GM19455 (cell line): ENCODE results near the gene SPCS2.
"Not testable (repeated sequence)": the region's sequence is repeated elsewhere in the genome, so short reads cannot be mapped to it uniquely, and the experiment has no call there.

Experiments
- ATAC-seq: cut with Tn5 transposase; IDR thresholded peaks from one replicate; pipeline ENCODE4 v1.9.1; 2021; ENCODE audit not compliant: unreplicated experiment

SPCS2 gene

GRCh38 chr11:75000975-75001354 is 51.9 kb downstream of the SPCS2 start:
- no peak for ATAC-seq

GRCh38 chr11:75001686-75002085 is 52.6 kb downstream of the SPCS2 start:
- ATAC-seq, result no peak

- no peak for ATAC-seq
Measured at GRCh38 chr11:75002516-75002915, 53.5 kb downstream of the SPCS2 start.

DNA sequence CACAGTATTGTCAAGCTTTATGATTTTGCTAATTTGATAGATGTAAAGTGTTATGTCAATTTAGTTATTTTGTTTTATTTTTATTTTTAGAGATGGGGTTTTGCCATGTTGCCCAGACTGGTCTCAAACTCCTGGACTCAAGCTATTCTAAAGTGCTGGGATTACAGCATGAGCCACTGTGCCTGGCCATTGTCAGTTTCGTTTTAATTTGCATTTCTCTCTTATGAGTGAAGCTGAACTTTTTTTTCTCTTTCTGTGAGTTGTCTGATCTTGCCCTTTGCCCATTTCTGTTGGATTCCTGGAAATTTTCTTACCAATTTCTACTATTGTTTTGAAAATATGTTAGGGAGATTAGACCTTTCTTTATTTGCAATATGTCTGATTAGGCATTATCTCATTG is 55.1 kb downstream of the SPCS2 start:
- ATAC-seq, result no peak

DNA sequence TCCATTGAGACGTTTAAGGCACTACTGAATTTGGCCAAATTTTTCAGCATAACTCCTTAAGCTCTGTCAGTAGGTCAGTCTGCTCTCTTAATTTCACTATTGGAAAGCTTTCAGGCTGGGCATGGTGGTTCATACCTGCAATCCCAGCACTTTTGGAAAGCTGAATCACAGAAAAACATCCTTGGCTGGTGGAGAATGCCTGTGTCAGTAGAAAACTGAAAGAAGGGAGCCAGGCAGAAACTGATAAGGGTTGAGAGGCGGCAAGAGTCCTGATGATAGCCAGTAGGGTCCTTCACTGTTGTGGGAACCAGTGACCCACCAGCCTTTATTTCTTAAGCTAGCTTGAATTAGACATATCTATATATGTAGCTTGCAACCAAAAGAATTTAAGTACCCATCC is 62.3 kb downstream of the SPCS2 start:
- no peak for ATAC-seq

GRCh38 chr11:75011872-75012271 is 62.8 kb downstream of the SPCS2 start:
- ATAC-seq, result no peak

GRCh38 chr11:75013051-75013450 is 64.0 kb downstream of the SPCS2 start:
- ATAC-seq, result no peak

GRCh38 chr11:75014129-75014528 is 65.1 kb downstream of the SPCS2 start:
- no peak for ATAC-seq

GRCh38 chr11:75019200-75019599 is 70.1 kb downstream of the SPCS2 start:
- ATAC-seq, result not testable (repeated sequence)

DNA sequence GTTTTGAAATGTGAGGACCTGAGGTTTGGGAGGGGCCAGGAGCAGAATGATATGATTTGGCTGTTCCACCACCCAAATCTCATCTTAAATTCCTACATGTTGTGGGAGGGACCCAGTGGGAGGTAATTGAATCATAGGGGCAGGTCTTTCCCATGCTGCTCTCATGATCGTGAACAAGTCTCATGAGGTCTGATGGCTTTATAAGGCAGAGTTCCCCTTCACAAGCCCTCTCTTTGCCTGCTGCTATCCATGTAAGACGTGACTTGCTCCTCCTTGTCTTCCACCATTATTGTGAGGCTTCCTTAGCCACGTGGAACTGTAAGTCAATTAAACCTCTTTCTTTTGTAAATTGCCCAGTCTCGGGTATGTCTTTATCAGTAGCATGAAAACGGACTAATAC is 71.3 kb downstream of the SPCS2 start:
- ATAC-seq, result not testable (repeated sequence)

- no peak for ATAC-seq
Measured at GRCh38 chr11:75022296-75022695, 73.2 kb downstream of the SPCS2 start.

DNA sequence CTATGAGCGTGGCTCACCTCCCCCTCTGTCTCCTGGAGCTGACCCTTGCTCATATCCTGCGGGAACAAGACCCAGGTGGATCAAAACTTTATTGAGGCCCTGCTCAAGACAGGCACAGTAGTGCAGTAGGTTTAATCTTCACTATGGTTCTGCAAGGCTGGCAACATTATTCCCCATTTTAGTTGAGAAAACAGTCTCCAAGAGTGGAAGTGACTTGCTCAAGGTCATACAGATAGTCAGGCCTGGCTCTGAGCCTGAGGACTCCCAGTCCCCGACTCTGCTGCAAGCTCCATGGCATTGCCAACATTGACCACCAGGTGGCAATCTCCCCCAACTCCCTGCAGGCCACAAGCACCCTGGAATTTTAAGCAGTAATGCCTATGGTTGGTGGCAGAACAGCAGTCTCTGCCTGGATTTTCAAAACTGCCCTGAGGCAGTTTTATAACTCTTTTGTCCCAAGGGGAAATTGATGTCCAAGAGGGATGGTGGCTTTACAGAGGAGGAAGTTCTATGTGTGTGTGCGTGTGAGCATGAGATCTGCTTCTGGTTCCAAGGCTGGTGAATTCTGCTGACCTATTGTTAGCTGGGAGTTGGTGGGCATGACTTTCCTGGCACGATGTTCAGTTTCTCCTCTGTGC is 73.8 kb downstream of the SPCS2 start:
- no peak for ATAC-seq

GRCh38 chr11:75023446-75024067 is 74.5 kb downstream of the SPCS2 start:
- no peak for ATAC-seq

- no peak for ATAC-seq
Measured at GRCh38 chr11:75024068-75024449, 75.0 kb downstream of the SPCS2 start.

GRCh38 chr11:75024764-75025211 is 75.7 kb downstream of the SPCS2 start:
- no peak for ATAC-seq

DNA sequence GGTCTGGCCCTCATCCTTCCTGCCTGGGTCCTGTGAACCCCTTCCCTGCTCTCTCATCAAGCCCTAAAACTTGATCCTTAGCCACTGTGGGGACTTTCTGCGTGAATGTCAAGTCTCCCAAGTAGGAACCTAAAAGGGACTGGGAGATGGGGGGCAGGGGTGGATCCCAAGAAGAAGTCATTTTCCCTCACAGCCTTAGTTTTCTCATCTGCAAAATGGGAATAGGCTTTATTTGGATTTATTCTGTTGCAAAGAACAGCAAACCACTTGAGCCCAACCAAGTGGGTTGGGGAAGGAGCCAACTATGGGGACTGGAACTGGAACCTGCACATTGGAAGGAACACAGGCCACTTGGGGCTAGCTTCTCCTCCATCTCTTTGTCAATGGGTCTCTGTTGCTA is 76.5 kb downstream of the SPCS2 start:
- no peak for ATAC-seq

- ATAC-seq, result no peak
Measured at GRCh38 chr11:75028321-75028720, 79.3 kb downstream of the SPCS2 start.
